Lung (tissue), 12 donors: ENCODE measurements around the gene STX1A. TPM values are rescaled to one million over a fixed set of nuclear protein-coding genes. Genes with fewer than 3 reads are reported as not detected.
"Not testable (repeated sequence)": the region's sequence is repeated elsewhere in the genome, so short reads cannot be mapped to it uniquely, and the experiment has no call there.

ENCODE experiments used
- ATAC-seq: fragments of 200-7000 bp; cut with Tn5 transposase; one replicate; pipeline ENCODE4 v1.9.1; 2020; ENCODE audit warnings: moderate number of reproducible peaks; ENCODE audit not compliant: insufficient read depth, low FRiP score
- DNase-seq, 3 donors: peaks; one replicate each; pipeline ENCODE4 v3.0.0-alpha.2; 2013 to 2017
- H3K27ac ChIP-seq, 2 donors: one replicate each; pipeline ENCODE4 v1.5.1; 2013; ENCODE audit warnings: mild to moderate bottlenecking in 2 of 2, moderate library complexity in 2 of 2, control low read depth in 1 of 2, inconsistent platforms in 1 of 2, low read depth in 1 of 2, low read length in 1 of 2
- H3K27me3 ChIP-seq, 3 donors: one replicate each; pipeline ENCODE4 v1.5.1; 2013; ENCODE audit warnings: low read length in 2 of 3; ENCODE audit not compliant: control insufficient read depth in 3 of 3, insufficient read depth in 3 of 3
- H3K36me3 ChIP-seq, 4 donors: one replicate each; pipeline ENCODE4 v1.5.1; 2013; ENCODE audit warnings: low read length in 4 of 4, mild to moderate bottlenecking in 1 of 4, moderate library complexity in 1 of 4; ENCODE audit not compliant: control insufficient read depth in 4 of 4, insufficient read depth in 4 of 4
- H3K4me1 ChIP-seq, 5 donors: one replicate each; pipeline ENCODE4 v1.5.1; 2013; ENCODE audit warnings: low read length in 5 of 5, mild to moderate bottlenecking in 2 of 5, moderate library complexity in 1 of 5; ENCODE audit not compliant: control insufficient read depth in 5 of 5, insufficient read depth in 5 of 5
- H3K4me3 ChIP-seq: one replicate; pipeline ENCODE4 v1.5.1; 2013; ENCODE audit warnings: mild to moderate bottlenecking, control low read depth, moderate library complexity
- H3K9ac ChIP-seq, 2 donors: one replicate each; pipeline ENCODE4 v1.5.1; 2013; ENCODE audit warnings: low read length in 2 of 2, control low read depth in 1 of 2; ENCODE audit not compliant: insufficient read depth in 1 of 2
- H3K9me3 ChIP-seq, 4 donors: one replicate each; pipeline ENCODE4 v1.5.1; 2013; ENCODE audit warnings: low read length in 3 of 4, mild to moderate bottlenecking in 1 of 4, moderate library complexity in 1 of 4; ENCODE audit not compliant: control insufficient read depth in 4 of 4, insufficient read depth in 3 of 4
- WGBS, 2 donors: extraction: QIAGEN DNeasy Blood & Tissue Kit; methylation state at CpG; one replicate each; pipeline ENCODE4 v1.1.7; 2013; 5-methylcytosine and 5-hydroxymethylcytosine counted together
- polyA plus RNA-seq, 2 donors: library from polyadenylated mRNA; stranded (reverse); fragments of 200-250 nt; gene quantifications; one replicate each; pipeline ENCODE4 v1.2.1, GENCODE V29; 2013
- total RNA-seq, 2 donors: library from RNA; depleted of rRNA in 1 of 2; stranded (reverse); fragments of >200 nt in 1 of 2; gene quantifications; one replicate each; pipeline ENCODE4 v1.2.1, GENCODE V29; 2014 to 2021
- TF ChIP-seq, protein P1 (sequence below): IDR thresholded peaks from 2 replicates; pipeline ENCODE4 v1.5.1; 2012; ENCODE audit warnings: mild to moderate bottlenecking; ENCODE audit errors: control extremely low read depth, extremely low read depth
- donor health status: control.
- donor health status: control.
- donor health status: Bipolar disorder and iron deficiency.
- donor health status: healthy.
- donor health status: DM: yes; HTN: yes; CAD: no.

The STX1A gene
- total and polyA plus RNA-seq, 4 donors: 4.1 to 8.0 (median 7.7) TPM

- Histone ChIP-seq H3K9me3 (no peaks in the 10 kb centered on the region), H3K36me3 (no peaks in the 10 kb centered on the region), H3K4me3 (no peak overlapping the region), H3K4me1 (peaks cover 0 to 13% (median 0%) of the 10 kb centered on the region in 5 donors), H3K27ac (no peak overlapping the region), H3K27me3 (no peaks in the 10 kb centered on the region), H3K9ac (no peak overlapping the region)
- 62 to 65% methylated on average over 6 of the region's 6 CpGs for whole genome bisulfite sequencing, 2 donors
- DNase-seq: no peak
- TF ChIP-seq, protein P1, sequence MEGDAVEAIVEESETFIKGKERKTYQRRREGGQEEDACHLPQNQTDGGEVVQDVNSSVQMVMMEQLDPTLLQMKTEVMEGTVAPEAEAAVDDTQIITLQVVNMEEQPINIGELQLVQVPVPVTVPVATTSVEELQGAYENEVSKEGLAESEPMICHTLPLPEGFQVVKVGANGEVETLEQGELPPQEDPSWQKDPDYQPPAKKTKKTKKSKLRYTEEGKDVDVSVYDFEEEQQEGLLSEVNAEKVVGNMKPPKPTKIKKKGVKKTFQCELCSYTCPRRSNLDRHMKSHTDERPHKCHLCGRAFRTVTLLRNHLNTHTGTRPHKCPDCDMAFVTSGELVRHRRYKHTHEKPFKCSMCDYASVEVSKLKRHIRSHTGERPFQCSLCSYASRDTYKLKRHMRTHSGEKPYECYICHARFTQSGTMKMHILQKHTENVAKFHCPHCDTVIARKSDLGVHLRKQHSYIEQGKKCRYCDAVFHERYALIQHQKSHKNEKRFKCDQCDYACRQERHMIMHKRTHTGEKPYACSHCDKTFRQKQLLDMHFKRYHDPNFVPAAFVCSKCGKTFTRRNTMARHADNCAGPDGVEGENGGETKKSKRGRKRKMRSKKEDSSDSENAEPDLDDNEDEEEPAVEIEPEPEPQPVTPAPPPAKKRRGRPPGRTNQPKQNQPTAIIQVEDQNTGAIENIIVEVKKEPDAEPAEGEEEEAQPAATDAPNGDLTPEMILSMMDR: no peak
- ATAC-seq: no peak
These were observed 3.3 kb upstream of the STX1A start for GRCh38 chr7:73722785-73723184.

- not testable (repeated sequence) for DNase-seq, H3K27me3 ChIP-seq, H3K9ac ChIP-seq, H3K9me3 ChIP-seq, H3K27ac ChIP-seq, H3K4me3 ChIP-seq, H3K36me3 ChIP-seq, ATAC-seq
- peaks cover 0 to 19% (median 0%) of the 10 kb centered on the region in 5 donors for H3K4me1 ChIP-seq
- WGBS, 2 donors: 76 to 88% methylated on average over 4 of the region's 4 CpGs
These were observed 2.7 kb upstream of the STX1A start for GRCh38 chr7:73722182-73722581.

GRCh38 chr7:73721377-73721817 lies 1.9 kb upstream of the STX1A start:
- Histone ChIP-seq H3K4me1 (peaks cover 0 to 19% (median 6%) of the 10 kb centered on the region in 5 donors), H3K4me3 (no peak overlapping the region), H3K27ac (peak overlapping the region in 1 of 2 donors; percentile 28), H3K9me3 (no peaks in the 10 kb centered on the region), H3K9ac (no peak overlapping the region), H3K27me3 (no peaks in the 10 kb centered on the region), H3K36me3 (no peaks in the 10 kb centered on the region)
- 61 to 65% methylated on average over 3 of the region's 3 CpGs for WGBS, 2 donors
- TF ChIP-seq, protein P1: no peak
- DNase-seq (peak in 1 of 3 donors; percentile 53), ATAC-seq (no peak)

GRCh38 chr7:73720443-73720842 lies 974 bp upstream of the STX1A start:
- H3K9ac ChIP-seq, H3K4me3 ChIP-seq, H3K36me3 ChIP-seq, H3K9me3 ChIP-seq, H3K27ac ChIP-seq, H3K27me3 ChIP-seq, DNase-seq, ATAC-seq: not testable (repeated sequence)
- 96 to 97% methylated on average over 9 of the region's 9 CpGs for WGBS, 2 donors
- H3K4me1 ChIP-seq: peaks cover 0 to 21% (median 13%) of the 10 kb centered on the region in 5 donors
